GM13977 (cell line): ENCODE results near the gene GSK3A.

Source experiments
- DNase-seq: peaks from one replicate; pipeline ENCODE4 v3.0.0; 2012; ENCODE audit warnings: low spot score
- CTCF ChIP-seq: IDR thresholded peaks from 2 replicates; pipeline ENCODE4 v1.5.1; 2012; ENCODE audit warnings: mild to moderate bottlenecking, control low read depth; ENCODE audit not compliant: insufficient read depth; ENCODE audit errors: extremely low read depth, missing control alignments
- in situ Hi-C: fragments of 300-500 bp; cut with MboI; formaldehyde crosslinking; loops from one replicate; pipeline ENCODE4 v1.12.0; 2022; ENCODE audit warnings: low sequenced_read_pairs, low pct_unique_long_range_greater_than_20kb, mixed read lengths, inconsistent platforms; ENCODE audit not compliant: unreplicated experiment

GSK3A gene

GRCh38 chr19:42255766-42256745 is 13.7 kb upstream of the GSK3A start:
- no peak for TF ChIP-seq CTCF
- no peak for DNase-seq
- in situ Hi-C loops = no loop called here

- in situ Hi-C loops = no loop called here
- TF ChIP-seq CTCF = no peak
- DNase-seq = peak; percentile 99
Observed at GRCh38 chr19:42254850-42255765, 12.7 kb upstream of the GSK3A start, which contains the start of gene ERF. Gene ERF, minus strand, starts transcription at chr19:42255128. Its CDS starts 129 bp downstream, at chr19:42254999.

- TF ChIP-seq CTCF = no peak
- in situ Hi-C loops = no loop called here
- peak; percentile 77 for DNase-seq
Observed at GRCh38 chr19:42254089-42254849, 11.9 kb upstream of the GSK3A start.

GRCh38 chr19:42253245-42254088 is 11.1 kb upstream of the GSK3A start:
- in situ Hi-C loops = no loop called here
- peak; percentile 81 for DNase-seq
- TF ChIP-seq CTCF = no peak

- no peak for TF ChIP-seq CTCF
- in situ Hi-C loops = no loop called here
- no peak for DNase-seq
Observed at GRCh38 chr19:42252365-42253244, 10.2 kb upstream of the GSK3A start.
